HG03097 (cell line): ENCODE data around the gene PCDHB8.
"Not testable (repeated sequence)": the region's sequence is repeated elsewhere in the genome, so short reads cannot be mapped to it uniquely, and the experiment has no call there.

Experiments
- ATAC-seq: cut with Tn5 transposase; IDR thresholded peaks from one replicate; pipeline ENCODE4 v1.9.1; 2021; ENCODE audit not compliant: unreplicated experiment, low FRiP score

The PCDHB8 gene

GRCh38 chr5:141182248-141182647, 4.7 kb downstream of the PCDHB8 start, which contains the start of gene PCDHB16:
Gene PCDHB16, plus strand, starts transcription at chr5:141182387. Its CDS starts 173 bp downstream, at chr5:141182560.
- no peak for ATAC-seq

DNA sequence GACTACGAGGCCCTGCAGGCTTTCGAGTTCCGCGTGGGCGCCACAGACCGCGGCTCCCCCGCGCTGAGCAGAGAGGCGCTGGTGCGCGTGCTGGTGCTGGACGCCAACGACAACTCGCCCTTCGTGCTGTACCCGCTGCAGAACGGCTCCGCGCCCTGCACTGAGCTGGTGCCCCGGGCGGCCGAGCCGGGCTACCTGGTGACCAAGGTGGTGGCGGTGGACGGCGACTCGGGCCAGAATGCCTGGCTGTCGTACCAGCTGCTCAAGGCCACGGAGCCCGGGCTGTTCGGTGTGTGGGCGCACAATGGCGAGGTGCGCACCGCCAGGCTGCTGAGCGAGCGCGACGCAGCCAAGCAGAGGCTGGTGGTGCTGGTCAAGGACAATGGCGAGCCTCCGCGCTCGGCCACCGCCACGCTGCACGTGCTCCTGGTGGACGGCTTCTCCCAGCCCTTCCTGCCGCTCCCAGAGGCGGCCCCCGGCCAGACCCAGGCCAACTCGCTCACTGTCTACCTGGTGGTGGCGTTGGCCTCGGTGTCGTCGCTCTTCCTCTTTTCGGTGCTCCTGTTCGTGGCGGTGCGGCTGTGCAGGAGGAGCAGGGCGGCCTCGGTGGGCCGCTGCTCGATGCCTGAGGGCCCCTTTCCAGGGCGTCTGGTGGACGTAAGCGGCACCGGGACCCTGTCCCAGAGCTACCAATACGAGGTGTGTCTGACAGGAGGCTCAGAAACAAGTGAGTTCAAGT, 6.7 kb downstream of the PCDHB8 start:
- ATAC-seq = not testable (repeated sequence)

DNA sequence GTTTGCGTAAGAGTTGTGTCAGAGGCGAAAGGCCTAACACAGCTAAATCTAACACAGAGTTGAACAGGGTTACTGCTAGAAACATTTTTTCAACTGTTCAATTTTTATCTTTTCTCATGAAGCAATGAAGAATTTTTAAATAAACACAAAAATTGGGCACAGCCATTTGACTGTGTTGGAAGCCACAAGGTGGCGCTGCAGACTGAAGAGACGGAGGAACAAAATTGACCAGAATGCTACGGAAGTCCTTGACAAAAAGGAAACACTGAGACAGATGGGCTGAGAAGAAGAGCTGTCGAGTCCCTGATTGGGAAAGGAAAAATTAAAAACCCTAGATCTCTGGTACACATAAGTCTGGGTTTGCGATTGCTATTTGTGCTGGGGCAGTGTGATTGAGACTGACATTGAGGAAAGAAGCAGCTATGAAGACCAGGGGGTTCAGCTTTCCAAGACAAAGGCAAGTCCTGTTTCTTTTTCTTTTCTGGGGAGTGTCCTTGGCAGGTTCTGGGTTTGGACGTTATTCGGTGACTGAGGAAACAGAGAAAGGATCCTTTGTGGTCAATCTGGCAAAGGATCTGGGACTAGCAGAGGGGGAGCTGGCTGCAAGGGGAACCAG, 9.4 kb downstream of the PCDHB8 start, which contains the start of gene PCDHB9:
PCDHB9 (plus strand) TSS at position 265 of the 616 bp plus-strand sequence; CDS start at position 423, 158 bp downstream.
- ATAC-seq = no peak

DNA sequence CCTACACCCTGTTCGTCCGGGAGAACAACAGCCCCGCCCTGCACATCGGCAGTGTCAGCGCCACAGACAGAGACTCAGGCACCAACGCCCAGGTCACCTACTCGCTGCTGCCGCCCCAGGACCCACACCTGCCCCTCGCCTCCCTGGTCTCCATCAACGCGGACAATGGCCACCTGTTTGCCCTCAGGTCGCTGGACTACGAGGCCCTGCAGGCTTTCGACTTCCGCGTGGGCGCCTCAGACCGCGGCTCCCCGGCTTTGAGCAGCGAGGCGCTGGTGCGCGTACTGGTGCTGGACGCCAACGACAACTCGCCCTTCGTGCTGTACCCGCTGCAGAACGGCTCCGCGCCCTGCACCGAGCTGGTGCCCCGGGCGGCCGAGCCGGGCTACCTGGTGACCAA, 11.1 kb downstream of the PCDHB8 start:
- ATAC-seq = not testable (repeated sequence)

- ATAC-seq = not testable (repeated sequence)
Measured at GRCh38 chr5:141189131-141189530, 11.5 kb downstream of the PCDHB8 start.

- no peak for ATAC-seq
Measured at GRCh38 chr5:141192110-141192725, 14.6 kb downstream of the PCDHB8 start, which contains the start of gene PCDHB10. Gene PCDHB10, plus strand, starts transcription at chr5:141192353. Its CDS starts 200 bp downstream, at chr5:141192553.

DNA sequence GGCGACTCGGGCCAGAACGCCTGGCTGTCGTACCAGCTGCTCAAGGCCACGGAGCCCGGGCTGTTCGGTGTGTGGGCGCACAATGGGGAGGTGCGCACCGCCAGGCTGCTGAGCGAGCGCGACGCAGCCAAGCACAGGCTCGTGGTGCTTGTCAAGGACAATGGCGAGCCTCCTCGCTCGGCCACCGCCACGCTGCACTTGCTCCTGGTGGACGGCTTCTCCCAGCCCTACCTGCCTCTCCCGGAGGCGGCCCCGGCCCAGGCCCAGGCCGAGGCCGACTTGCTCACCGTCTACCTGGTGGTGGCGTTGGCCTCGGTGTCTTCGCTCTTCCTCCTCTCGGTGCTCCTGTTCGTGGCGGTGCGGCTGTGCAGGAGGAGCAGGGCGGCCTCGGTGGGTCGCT, 16.7 kb downstream of the PCDHB8 start:
- not testable (repeated sequence) for ATAC-seq

GRCh38 chr5:141196363-141196762, 18.8 kb downstream of the PCDHB8 start:
- no peak for ATAC-seq

DNA sequence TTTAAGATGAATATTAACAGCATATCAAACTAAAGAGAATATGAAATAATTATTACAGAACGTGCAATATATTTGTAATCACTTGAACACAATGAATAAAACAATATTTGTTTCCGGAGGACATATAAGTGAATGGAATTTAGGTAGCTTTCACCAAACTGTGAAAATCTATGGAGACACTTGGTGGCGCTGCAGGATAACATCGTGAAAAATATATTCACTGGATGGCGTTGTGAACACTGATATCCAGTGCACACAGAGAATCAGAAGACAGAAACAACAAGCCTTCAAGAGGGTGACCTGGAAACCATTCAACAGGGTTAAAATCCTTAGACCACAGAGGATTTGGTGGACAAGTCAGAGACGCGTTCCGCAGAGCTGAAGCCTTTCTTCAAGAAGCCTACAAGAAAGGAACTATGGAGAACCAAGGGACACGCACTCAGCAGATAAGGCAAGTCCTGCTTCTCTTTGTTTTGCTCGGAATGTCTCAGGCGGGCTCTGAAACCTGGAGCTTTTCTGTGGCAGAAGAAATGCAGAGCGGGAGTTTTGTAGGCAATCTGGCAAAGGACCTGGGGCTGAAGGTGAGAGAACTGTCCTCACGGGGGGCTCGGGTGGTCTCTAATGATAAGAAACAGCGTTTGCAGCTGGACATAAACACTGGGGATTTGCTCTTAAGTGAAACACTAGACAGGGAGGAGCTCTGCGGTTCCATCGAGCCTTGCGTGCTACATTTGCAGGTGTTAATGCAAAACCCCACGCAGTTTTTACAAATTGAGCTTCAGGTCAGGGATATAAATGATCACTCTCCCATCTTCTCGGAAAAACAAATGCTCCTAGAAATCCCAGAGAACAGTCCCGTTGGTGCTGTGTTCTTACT, 22.0 kb downstream of the PCDHB8 start, which contains the start of gene PCDHB11:
PCDHB11 (plus strand) TSS at position 269 of the 877 bp plus-strand sequence; CDS start at position 417, 148 bp downstream.
- no peak for ATAC-seq

DNA sequence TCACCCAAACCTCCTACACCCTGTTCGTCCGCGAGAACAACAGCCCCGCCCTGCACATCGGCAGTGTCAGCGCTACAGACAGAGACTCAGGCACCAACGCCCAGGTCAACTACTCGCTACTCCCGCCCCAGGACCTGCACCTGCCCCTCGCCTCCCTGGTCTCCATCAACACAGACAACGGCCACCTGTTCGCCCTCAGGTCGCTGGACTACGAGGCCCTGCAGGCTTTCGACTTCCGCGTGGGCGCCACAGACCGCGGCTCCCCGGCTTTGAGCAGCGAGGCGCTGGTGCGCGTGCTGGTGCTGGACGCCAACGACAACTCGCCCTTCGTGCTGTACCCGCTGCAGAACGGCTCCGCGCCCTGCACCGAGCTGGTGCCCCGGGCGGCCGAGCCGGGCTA, 23.5 kb downstream of the PCDHB8 start:
- ATAC-seq = not testable (repeated sequence)

- ATAC-seq = not testable (repeated sequence)
Measured at GRCh38 chr5:141201646-141202045, 24.1 kb downstream of the PCDHB8 start.

GRCh38 chr5:141208478-141208877, 30.9 kb downstream of the PCDHB8 start, which contains the start of gene PCDHB12:
Gene PCDHB12, plus strand, starts transcription at chr5:141208719. Its CDS starts 189 bp downstream, at chr5:141208908.
- no peak for ATAC-seq

DNA sequence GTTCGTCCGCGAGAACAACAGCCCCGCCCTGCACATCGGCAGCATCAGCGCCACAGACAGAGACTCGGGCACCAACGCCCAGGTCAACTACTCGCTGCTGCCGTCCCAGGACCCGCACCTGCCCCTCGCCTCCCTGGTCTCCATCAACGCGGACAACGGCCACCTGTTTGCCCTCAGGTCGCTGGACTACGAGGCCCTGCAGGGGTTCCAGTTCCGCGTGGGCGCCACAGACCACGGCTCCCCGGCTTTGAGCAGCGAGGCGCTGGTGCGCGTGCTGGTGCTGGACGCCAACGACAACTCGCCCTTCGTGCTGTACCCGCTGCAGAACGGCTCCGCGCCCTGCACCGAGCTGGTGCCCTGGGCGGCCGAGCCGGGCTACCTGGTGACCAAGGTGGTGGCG, 32.7 kb downstream of the PCDHB8 start:
- not testable (repeated sequence) for ATAC-seq

GRCh38 chr5:141210849-141211248, 33.3 kb downstream of the PCDHB8 start:
- ATAC-seq = not testable (repeated sequence)

- ATAC-seq = not testable (repeated sequence)
Measured at GRCh38 chr5:141213656-141214339, 36.2 kb downstream of the PCDHB8 start, which contains the start of gene PCDHB13. Gene PCDHB13, plus strand, starts transcription at chr5:141213919. Its CDS starts 205 bp downstream, at chr5:141214124.

- ATAC-seq = not testable (repeated sequence)
Measured at GRCh38 chr5:141214583-141214982, 37.0 kb downstream of the PCDHB8 start.

GRCh38 chr5:141215504-141215903, 37.9 kb downstream of the PCDHB8 start:
- not testable (repeated sequence) for ATAC-seq

DNA sequence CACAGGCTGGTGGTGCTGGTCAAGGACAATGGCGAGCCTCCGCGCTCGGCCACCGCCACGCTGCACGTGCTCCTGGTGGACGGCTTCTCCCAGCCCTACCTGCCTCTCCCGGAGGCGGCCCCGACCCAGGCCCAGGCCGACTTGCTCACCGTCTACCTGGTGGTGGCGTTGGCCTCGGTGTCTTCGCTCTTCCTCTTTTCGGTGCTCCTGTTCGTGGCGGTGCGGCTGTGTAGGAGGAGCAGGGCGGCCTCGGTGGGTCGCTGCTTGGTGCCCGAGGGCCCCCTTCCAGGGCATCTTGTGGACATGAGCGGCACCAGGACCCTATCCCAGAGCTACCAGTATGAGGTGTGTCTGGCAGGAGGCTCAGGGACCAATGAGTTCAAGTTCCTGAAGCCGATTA, 38.4 kb downstream of the PCDHB8 start:
- ATAC-seq = not testable (repeated sequence)

- ATAC-seq = no peak
Measured at GRCh38 chr5:141223112-141223783, 45.7 kb downstream of the PCDHB8 start, which contains the start of gene PCDHB14. Gene PCDHB14, plus strand, starts transcription at chr5:141223343. Its CDS starts 163 bp downstream, at chr5:141223506.
